Muscle layer of duodenum (tissue), 2 donors: Measurements from ENCODE around the gene WAS.
A peak's percentile ranks its signal among the peaks of the same experiment; 100 is the strongest.
"Not testable (repeated sequence)": the region's sequence is repeated elsewhere in the genome, so short reads cannot be mapped to it uniquely, and the experiment has no call there.

ENCODE experiments used
- H3K27ac ChIP-seq: one replicate; pipeline ENCODE4 v1.7.0; 2013; ENCODE audit warnings: mild to moderate bottlenecking, low read length
- H3K27me3 ChIP-seq: one replicate; pipeline ENCODE4 v1.7.0; 2013; ENCODE audit warnings: low read depth, mild to moderate bottlenecking, control low read depth, low read length
- H3K36me3 ChIP-seq, 2 donors: one replicate each; pipeline ENCODE4 v1.7.0; 2013; ENCODE audit warnings: low read length in 2 of 2, control low read depth in 1 of 2, mild to moderate bottlenecking in 1 of 2; ENCODE audit not compliant: insufficient read depth in 2 of 2, control insufficient read depth in 1 of 2
- H3K4me1 ChIP-seq, 2 donors: one replicate each; pipeline ENCODE4 v1.7.0; 2013; ENCODE audit warnings: low read length in 2 of 2, mild to moderate bottlenecking in 2 of 2, control low read depth in 1 of 2, moderate library complexity in 1 of 2; ENCODE audit not compliant: insufficient read depth in 2 of 2, control insufficient read depth in 1 of 2
- H3K4me3 ChIP-seq, 2 donors: one replicate each; pipeline ENCODE4 v1.7.0; 2013; ENCODE audit warnings: low read length in 2 of 2, low read depth in 1 of 2, mild to moderate bottlenecking in 1 of 2
- H3K9me3 ChIP-seq, 2 donors: one replicate each; pipeline ENCODE4 v1.7.0; 2013; ENCODE audit warnings: low read length in 2 of 2, control low read depth in 1 of 2, mild to moderate bottlenecking in 1 of 2; ENCODE audit not compliant: control insufficient read depth in 1 of 2
- donor health status: healthy.

The WAS gene

GRCh38 chrX:48683411-48683982, at the start of gene WAS:
WAS (plus strand) TSS chrX:48683799; CDS start chrX:48683854, 55 bp downstream.
- Histone ChIP-seq H3K4me3 (peak within 1 kb of the TSS; percentile 8 to 37), H3K27me3 (no peaks in the 10 kb centered on the region), H3K27ac (peak within 1 kb of the TSS; percentile 63)

GRCh38 chrX:48636301-48636700, 47.3 kb upstream of the WAS start:
- no peaks in the 10 kb centered on the region for H3K36me3 ChIP-seq
- no peaks in the 10 kb centered on the region for H3K27me3 ChIP-seq

More at GRCh38 chrX:48683411-48683982, at the start of gene WAS:
- H3K9me3 ChIP-seq: no peaks in the 10 kb centered on the region
- no peaks in the 10 kb centered on the region for H3K36me3 ChIP-seq
- H3K4me1 ChIP-seq: no peaks in the 10 kb centered on the region

GRCh38 chrX:48636776-48637175, 46.8 kb upstream of the WAS start:
- H3K4me3 ChIP-seq: no peak overlapping the region
- H3K36me3 ChIP-seq: no peaks in the 10 kb centered on the region
- H3K27ac ChIP-seq: no peak overlapping the region
- peaks cover 0 to 3% of the 10 kb centered on the region in 2 donors for H3K4me1 ChIP-seq
- H3K9me3 ChIP-seq: no peaks in the 10 kb centered on the region
- no peaks in the 10 kb centered on the region for H3K27me3 ChIP-seq

More at GRCh38 chrX:48636301-48636700, 47.3 kb upstream of the WAS start:
- Histone ChIP-seq H3K9me3 (no peaks in the 10 kb centered on the region), H3K4me1 (peaks cover 0 to 6% of the 10 kb centered on the region in 2 donors), H3K27ac (no peak overlapping the region), H3K4me3 (no peak overlapping the region)

- Histone ChIP-seq H3K27me3 (no peaks in the 10 kb centered on the region), H3K4me1 (peaks cover 0 to 4% of the 10 kb centered on the region in 2 donors), H3K9me3 (no peaks in the 10 kb centered on the region), H3K27ac (no peak overlapping the region), H3K4me3 (no peak overlapping the region), H3K36me3 (no peaks in the 10 kb centered on the region)
These were observed 37.9 kb upstream of the WAS start for GRCh38 chrX:48645669-48646068.

- H3K4me3 ChIP-seq: no peak overlapping the region
- H3K36me3 ChIP-seq: no peaks in the 10 kb centered on the region
- H3K27me3 ChIP-seq: no peaks in the 10 kb centered on the region
- H3K27ac ChIP-seq: no peak overlapping the region
- peaks cover 0 to 4% of the 10 kb centered on the region in 2 donors for H3K4me1 ChIP-seq
- H3K9me3 ChIP-seq: no peaks in the 10 kb centered on the region
These were observed 35.3 kb upstream of the WAS start for GRCh38 chrX:48648336-48648751.

- Histone ChIP-seq H3K27ac (no peak overlapping the region), H3K4me3 (no peak overlapping the region), H3K36me3 (no peaks in the 10 kb centered on the region), H3K4me1 (peaks cover 0 to 4% of the 10 kb centered on the region in 2 donors), H3K27me3 (no peaks in the 10 kb centered on the region), H3K9me3 (no peaks in the 10 kb centered on the region)
These were observed 34.5 kb upstream of the WAS start for GRCh38 chrX:48649102-48649501.

GRCh38 chrX:48652055-48652579, 31.5 kb upstream of the WAS start:
- H3K4me3 ChIP-seq, H3K27ac ChIP-seq, H3K4me1 ChIP-seq, H3K36me3 ChIP-seq, H3K9me3 ChIP-seq, H3K27me3 ChIP-seq: not testable (repeated sequence)

GRCh38 chrX:48654746-48655145, 28.9 kb upstream of the WAS start:
- not testable (repeated sequence) for H3K27ac ChIP-seq, H3K36me3 ChIP-seq, H3K9me3 ChIP-seq, H3K4me1 ChIP-seq, H3K27me3 ChIP-seq, H3K4me3 ChIP-seq

GRCh38 chrX:48659686-48660085, 23.9 kb upstream of the WAS start:
- H3K27ac ChIP-seq, H3K4me1 ChIP-seq, H3K9me3 ChIP-seq, H3K4me3 ChIP-seq, H3K27me3 ChIP-seq, H3K36me3 ChIP-seq: not testable (repeated sequence)

GRCh38 chrX:48663241-48663640, 20.4 kb upstream of the WAS start:
- H3K4me3 ChIP-seq: no peak overlapping the region
- H3K9me3 ChIP-seq: no peaks in the 10 kb centered on the region
- no peaks in the 10 kb centered on the region for H3K27me3 ChIP-seq
- no peak overlapping the region for H3K27ac ChIP-seq
- no peaks in the 10 kb centered on the region for H3K36me3 ChIP-seq
- H3K4me1 ChIP-seq: no peaks in the 10 kb centered on the region

GRCh38 chrX:48664156-48664555, 19.4 kb upstream of the WAS start:
- H3K4me1 ChIP-seq: no peaks in the 10 kb centered on the region
- H3K36me3 ChIP-seq: no peaks in the 10 kb centered on the region
- H3K27me3 ChIP-seq: no peaks in the 10 kb centered on the region
- no peaks in the 10 kb centered on the region for H3K9me3 ChIP-seq
- H3K4me3 ChIP-seq: no peak overlapping the region
- no peak overlapping the region for H3K27ac ChIP-seq

GRCh38 chrX:48665991-48666390, 17.6 kb upstream of the WAS start:
- Histone ChIP-seq H3K27ac (no peak overlapping the region), H3K4me1 (no peaks in the 10 kb centered on the region), H3K27me3 (no peaks in the 10 kb centered on the region), H3K9me3 (no peaks in the 10 kb centered on the region), H3K36me3 (no peaks in the 10 kb centered on the region), H3K4me3 (no peak overlapping the region)
